Endodermal cell (in vitro differentiated cells): ENCODE results near the gene TMEFF1. TPM values are rescaled to one million over a fixed set of nuclear protein-coding genes. Genes with fewer than 3 reads are reported as not detected.

ENCODE experiments used
- DNase-seq: peaks from one replicate; pipeline ENCODE4 v3.0.0-alpha.2; 2017
- H3K27ac ChIP-seq: 2 replicates; pipeline ENCODE4 v1.5.1; 2013; ENCODE audit warnings: mild to moderate bottlenecking, low read depth, low read length, moderate library complexity
- H3K27me3 ChIP-seq: 2 replicates; pipeline ENCODE4 v1.6.1; 2013; ENCODE audit warnings: mild to moderate bottlenecking, low read length, moderate library complexity; ENCODE audit not compliant: insufficient read depth, control insufficient read depth, poor library complexity, severe bottlenecking
- H3K36me3 ChIP-seq: 2 replicates; pipeline ENCODE4 v1.7.0; 2013; ENCODE audit warnings: mild to moderate bottlenecking, low read length, moderate library complexity; ENCODE audit not compliant: control insufficient read depth, insufficient read depth
- H3K4me1 ChIP-seq: one replicate; pipeline ENCODE4 v1.7.0; 2013; ENCODE audit warnings: low read length; ENCODE audit not compliant: control insufficient read depth, insufficient read depth
- H3K4me3 ChIP-seq: 2 replicates; pipeline ENCODE4 v1.5.1; 2013; ENCODE audit warnings: mild to moderate bottlenecking, low read length, moderate library complexity
- H3K9ac ChIP-seq: 2 replicates; pipeline ENCODE4 v1.6.1; 2013; ENCODE audit warnings: mild to moderate bottlenecking, low read length, moderate library complexity; ENCODE audit not compliant: poor library complexity, severe bottlenecking; ENCODE audit errors: extremely low read depth
- H3K9me3 ChIP-seq: 2 replicates; pipeline ENCODE4 v1.6.1; 2013; ENCODE audit warnings: mild to moderate bottlenecking, low read length, moderate library complexity; ENCODE audit not compliant: control insufficient read depth
- H3K27ac Mint-ChIP-seq: 2 replicates; pipeline ENCODE4 v1.8.0; 2020; ENCODE audit warnings: mixed read lengths
- H3K27me3 Mint-ChIP-seq: 2 replicates; pipeline ENCODE4 v1.8.0; 2021; ENCODE audit warnings: mild to moderate bottlenecking, mixed read lengths; ENCODE audit not compliant: insufficient read depth
- H3K36me3 Mint-ChIP-seq: 2 replicates; pipeline ENCODE4 v1.8.0; 2020; ENCODE audit warnings: low read depth, mixed read lengths
- H3K4me1 Mint-ChIP-seq: 2 replicates; pipeline ENCODE4 v1.8.0; 2020; ENCODE audit warnings: mixed read lengths
- H3K4me3 Mint-ChIP-seq: 2 replicates; pipeline ENCODE4 v1.8.0; 2020; ENCODE audit warnings: mild to moderate bottlenecking, moderate library complexity, mixed read lengths
- H3K9me3 Mint-ChIP-seq: 2 replicates; pipeline ENCODE4 v1.8.0; 2020; ENCODE audit warnings: mild to moderate bottlenecking, mixed read lengths
- WGBS, 2 experiments: methylation state at CpG; one replicate each; pipeline versions ENCODE4 v1.1.5 to v1.1.7; 2013; ENCODE audit warnings: missing lambda C conversion rate in 2 of 2, mixed read lengths in 1 of 2; ENCODE audit not compliant: insufficient coverage in 1 of 2, insufficient read length in 1 of 2; 5-methylcytosine and 5-hydroxymethylcytosine counted together
- total RNA-seq, 2 donors: library from RNA; stranded (reverse); fragmentation: NEBNext Ultra II Directional in 1 of 2; extraction: Animal tissue kit (Norgen Biotek cat#: 25700) in 1 of 2; gene quantifications; 2 replicates in 1 of 2; 3 replicates in 1 of 2; pipeline ENCODE4 v1.2.1, GENCODE V29; 2021
- TF ChIP-seq, protein P1 (sequence below): fragments of 200-600 bp; sonication (generic); conservative IDR thresholded peaks from 2 replicates; pipeline ENCODE4 v1.5.0; 2021; ENCODE audit warnings: antibody characterized with exemption, mild to moderate bottlenecking

Gene TMEFF1
- total RNA-seq, 2 donors from 2014 or later: 67.5 to 111 TPM

DNA sequence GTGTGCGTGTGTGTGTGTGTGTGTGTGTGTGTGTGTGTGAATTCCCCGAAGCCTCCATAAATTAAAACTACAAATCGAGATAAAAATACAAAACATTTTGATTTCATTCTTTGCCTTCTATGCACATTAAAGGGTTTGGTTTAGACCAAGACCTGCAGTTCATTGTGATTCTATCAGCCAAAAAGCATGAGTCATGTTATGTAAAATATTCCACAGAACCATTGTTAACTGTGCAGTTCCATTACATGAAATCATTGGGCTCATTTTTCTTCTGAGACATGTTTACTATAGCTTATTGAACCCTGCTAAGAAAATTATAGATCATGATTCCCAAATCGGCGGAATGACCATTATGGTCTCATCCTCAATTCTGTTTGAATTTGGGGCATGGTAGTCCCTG is 116.6 kb downstream of the TMEFF1 start:
- peaks cover 5% of the 10 kb centered on the region for H3K4me1 Mint-ChIP-seq
- H3K27me3 Mint-ChIP-seq: no peaks in the 10 kb centered on the region
- peaks cover 29% of the 10 kb centered on the region for H3K36me3 ChIP-seq
- no peak overlapping the region for H3K27ac Mint-ChIP-seq
- DNase-seq: no peak
- H3K9me3 Mint-ChIP-seq: no peaks in the 10 kb centered on the region
- no peak overlapping the region for H3K4me3 Mint-ChIP-seq
- TF ChIP-seq, protein P1, sequence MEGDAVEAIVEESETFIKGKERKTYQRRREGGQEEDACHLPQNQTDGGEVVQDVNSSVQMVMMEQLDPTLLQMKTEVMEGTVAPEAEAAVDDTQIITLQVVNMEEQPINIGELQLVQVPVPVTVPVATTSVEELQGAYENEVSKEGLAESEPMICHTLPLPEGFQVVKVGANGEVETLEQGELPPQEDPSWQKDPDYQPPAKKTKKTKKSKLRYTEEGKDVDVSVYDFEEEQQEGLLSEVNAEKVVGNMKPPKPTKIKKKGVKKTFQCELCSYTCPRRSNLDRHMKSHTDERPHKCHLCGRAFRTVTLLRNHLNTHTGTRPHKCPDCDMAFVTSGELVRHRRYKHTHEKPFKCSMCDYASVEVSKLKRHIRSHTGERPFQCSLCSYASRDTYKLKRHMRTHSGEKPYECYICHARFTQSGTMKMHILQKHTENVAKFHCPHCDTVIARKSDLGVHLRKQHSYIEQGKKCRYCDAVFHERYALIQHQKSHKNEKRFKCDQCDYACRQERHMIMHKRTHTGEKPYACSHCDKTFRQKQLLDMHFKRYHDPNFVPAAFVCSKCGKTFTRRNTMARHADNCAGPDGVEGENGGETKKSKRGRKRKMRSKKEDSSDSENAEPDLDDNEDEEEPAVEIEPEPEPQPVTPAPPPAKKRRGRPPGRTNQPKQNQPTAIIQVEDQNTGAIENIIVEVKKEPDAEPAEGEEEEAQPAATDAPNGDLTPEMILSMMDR: no peak
- H3K27me3 ChIP-seq: no peaks in the 10 kb centered on the region
- no peak overlapping the region for H3K4me3 ChIP-seq
- H3K36me3 Mint-ChIP-seq: peaks cover 17% of the 10 kb centered on the region
- 95 to 100% methylated on average over 2 to 3 of the region's 5 CpGs for WGBS, 2 experiments
- peaks cover 9% of the 10 kb centered on the region for H3K4me1 ChIP-seq
- no peaks in the 10 kb centered on the region for H3K9me3 ChIP-seq
- no peak overlapping the region for H3K27ac ChIP-seq
- no peak overlapping the region for H3K9ac ChIP-seq

DNA sequence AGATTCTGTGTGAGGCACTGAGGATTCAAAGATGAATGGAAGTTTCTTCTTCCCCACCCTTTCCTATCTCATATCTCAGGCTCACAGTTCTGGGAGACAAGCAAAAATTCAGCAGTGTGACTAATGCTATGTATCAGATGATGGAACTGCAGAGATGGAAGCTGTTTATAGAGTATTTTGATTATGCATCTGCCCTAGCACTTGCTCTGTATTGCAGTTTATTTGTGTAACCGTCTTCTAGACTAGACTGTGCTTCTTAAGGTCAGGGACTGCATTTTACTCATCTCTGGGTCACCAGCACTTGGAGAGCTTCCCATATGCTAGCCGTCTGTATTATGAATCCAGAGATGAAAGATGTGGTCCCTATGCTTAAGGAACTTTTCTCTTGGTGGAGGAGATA is 117.5 kb downstream of the TMEFF1 start:
- H3K9me3 ChIP-seq: no peaks in the 10 kb centered on the region
- no peak overlapping the region for H3K4me3 ChIP-seq
- peaks cover 9% of the 10 kb centered on the region for H3K4me1 ChIP-seq
- Mint-ChIP-seq H3K27me3 (no peaks in the 10 kb centered on the region), H3K27ac (no peak overlapping the region), H3K9me3 (no peaks in the 10 kb centered on the region), H3K4me1 (peaks cover 8% of the 10 kb centered on the region), H3K4me3 (no peak overlapping the region), H3K36me3 (peaks cover 17% of the 10 kb centered on the region)
- no peak for DNase-seq
- H3K27ac ChIP-seq: no peak overlapping the region
- WGBS, 2 experiments: 89 to 100% methylated on average over 2 of the region's 2 CpGs
- H3K36me3 ChIP-seq: peaks cover 23% of the 10 kb centered on the region
- no peaks in the 10 kb centered on the region for H3K27me3 ChIP-seq
- TF ChIP-seq, protein P1: no peak
- no peak overlapping the region for H3K9ac ChIP-seq

DNA sequence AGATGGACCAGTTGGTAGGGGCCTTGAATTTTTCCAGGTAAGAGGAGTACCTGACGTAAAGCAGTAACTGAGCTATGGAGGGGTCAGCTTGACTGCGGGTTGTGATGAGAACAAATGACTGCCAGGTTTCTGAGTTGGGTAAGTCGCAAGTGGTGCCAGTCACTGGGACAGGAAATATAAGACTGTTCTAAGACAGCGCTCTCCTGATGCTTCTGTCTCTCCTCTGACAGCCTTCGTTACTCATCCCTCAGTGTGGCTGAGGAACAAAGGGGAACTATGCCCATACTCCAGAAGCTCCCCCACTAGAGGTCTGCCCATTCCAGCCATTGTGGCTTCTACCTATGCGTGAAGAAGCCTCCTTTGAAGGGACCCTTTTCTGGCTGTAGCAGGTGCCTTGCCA is 118.2 kb downstream of the TMEFF1 start:
- Mint-ChIP-seq H3K36me3 (peaks cover 17% of the 10 kb centered on the region), H3K9me3 (no peaks in the 10 kb centered on the region), H3K4me3 (no peak overlapping the region), H3K4me1 (peaks cover 8% of the 10 kb centered on the region), H3K27ac (no peak overlapping the region), H3K27me3 (peaks cover 3% of the 10 kb centered on the region)
- Histone ChIP-seq H3K9ac (no peak overlapping the region), H3K36me3 (peaks cover 20% of the 10 kb centered on the region), H3K27me3 (no peaks in the 10 kb centered on the region), H3K27ac (no peak overlapping the region), H3K4me1 (peaks cover 9% of the 10 kb centered on the region), H3K4me3 (no peak overlapping the region), H3K9me3 (no peaks in the 10 kb centered on the region)
- 89 to 97% methylated on average over 5 to 6 of the region's 6 CpGs for WGBS, 2 experiments
- TF ChIP-seq, protein P1: no peak
- no peak for DNase-seq
